ENCODE data around the gene SDHAF1. TPM values are rescaled to one million over a fixed set of nuclear protein-coding genes. Genes with fewer than 3 reads are reported as not detected.

SDHAF1 gene
- total RNA-seq, 1 donor from 2014 or later, result 21.9 TPM

DNA sequence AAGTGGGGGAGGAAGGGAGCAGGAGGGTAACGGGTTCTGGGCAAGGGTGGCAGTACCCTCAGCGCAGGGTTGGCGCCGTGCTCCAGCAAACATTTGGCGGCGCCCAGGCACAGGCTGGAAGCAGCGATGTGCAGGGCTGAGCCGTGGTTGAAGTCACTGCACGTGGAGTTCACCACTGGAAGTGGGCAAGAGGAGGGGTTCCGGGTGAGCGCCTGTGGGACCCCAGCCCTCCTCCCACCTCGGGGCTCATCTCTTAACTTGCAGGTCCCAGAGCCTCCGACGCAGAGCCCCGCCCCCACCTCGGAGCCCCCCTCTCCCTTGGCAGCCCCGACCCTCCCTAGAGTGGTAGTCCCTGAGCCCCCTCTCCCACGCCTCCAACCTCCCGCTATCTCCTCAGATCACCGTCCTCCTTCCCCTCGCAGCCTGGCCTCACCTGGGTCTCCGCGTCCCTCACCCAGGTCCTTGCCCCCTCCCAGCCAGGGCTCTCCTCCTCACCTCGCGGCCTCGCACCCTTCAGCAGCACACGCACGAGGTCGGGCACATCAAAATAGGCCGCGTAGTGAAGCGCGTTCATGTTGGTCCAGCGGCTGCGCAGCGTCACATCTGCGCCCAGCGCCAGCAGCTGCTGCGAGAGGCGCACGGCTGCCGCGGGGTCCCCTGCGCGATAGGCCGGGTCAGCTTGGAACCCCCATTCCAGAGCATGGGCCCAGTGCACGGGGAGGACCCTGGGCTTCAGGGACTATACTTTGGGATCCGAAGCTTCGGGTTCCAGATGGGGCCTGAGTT lies 31.3 kb downstream of the SDHAF1 start:
- no peaks in the 10 kb centered on the region for H3K4me1 Mint-ChIP-seq
- TF ChIP-seq, protein P1, sequence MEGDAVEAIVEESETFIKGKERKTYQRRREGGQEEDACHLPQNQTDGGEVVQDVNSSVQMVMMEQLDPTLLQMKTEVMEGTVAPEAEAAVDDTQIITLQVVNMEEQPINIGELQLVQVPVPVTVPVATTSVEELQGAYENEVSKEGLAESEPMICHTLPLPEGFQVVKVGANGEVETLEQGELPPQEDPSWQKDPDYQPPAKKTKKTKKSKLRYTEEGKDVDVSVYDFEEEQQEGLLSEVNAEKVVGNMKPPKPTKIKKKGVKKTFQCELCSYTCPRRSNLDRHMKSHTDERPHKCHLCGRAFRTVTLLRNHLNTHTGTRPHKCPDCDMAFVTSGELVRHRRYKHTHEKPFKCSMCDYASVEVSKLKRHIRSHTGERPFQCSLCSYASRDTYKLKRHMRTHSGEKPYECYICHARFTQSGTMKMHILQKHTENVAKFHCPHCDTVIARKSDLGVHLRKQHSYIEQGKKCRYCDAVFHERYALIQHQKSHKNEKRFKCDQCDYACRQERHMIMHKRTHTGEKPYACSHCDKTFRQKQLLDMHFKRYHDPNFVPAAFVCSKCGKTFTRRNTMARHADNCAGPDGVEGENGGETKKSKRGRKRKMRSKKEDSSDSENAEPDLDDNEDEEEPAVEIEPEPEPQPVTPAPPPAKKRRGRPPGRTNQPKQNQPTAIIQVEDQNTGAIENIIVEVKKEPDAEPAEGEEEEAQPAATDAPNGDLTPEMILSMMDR (IDR thresholded peaks at IDR 0.05), result no peak
- H3K36me3 Mint-ChIP-seq (ENCODE audit: low read depth), result peaks cover 13% of the 10 kb centered on the region
- no peak overlapping the region for H3K27ac Mint-ChIP-seq
- ChIA-PET CTCF (no interaction called here), POLR2A (no interaction called here)
- intact Hi-C loops (cut with micrococcal nuclease), result no loop called here
- H3K4me3 Mint-ChIP-seq, result no peak overlapping the region
- H3K27me3 Mint-ChIP-seq, result no peaks in the 10 kb centered on the region
- H3K9me3 Mint-ChIP-seq, result no peaks in the 10 kb centered on the region
- no peak for ATAC-seq (ENCODE audit: low read depth)
- DNase-seq, result no peak

DNA sequence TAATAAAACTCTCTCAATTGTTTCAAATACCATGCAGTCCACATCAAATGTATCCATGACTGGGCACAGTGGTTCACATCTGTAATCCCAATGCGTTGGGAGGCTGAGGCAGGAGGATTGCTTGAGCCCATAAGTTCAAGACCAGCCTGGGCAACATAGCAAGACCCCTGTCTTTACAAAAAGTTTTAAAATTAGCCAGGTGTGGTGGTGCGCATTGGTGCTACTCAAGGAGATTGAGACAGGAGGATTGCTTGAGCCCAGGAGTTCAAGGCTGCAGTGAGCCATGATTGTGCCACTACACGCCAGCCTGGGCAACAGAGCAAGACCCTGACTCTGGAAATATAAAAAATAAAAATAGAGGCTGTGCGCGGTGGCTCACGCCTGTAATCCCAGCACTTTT lies 32.7 kb downstream of the SDHAF1 start:
- POLR2A ChIA-PET, result no interaction called here
- Mint-ChIP-seq H3K27ac (no peak overlapping the region), H3K4me1 (peaks cover 6% of the 10 kb centered on the region), H3K27me3 (peaks cover 1% of the 10 kb centered on the region), H3K36me3 (ENCODE audit: low read depth) (peaks cover 11% of the 10 kb centered on the region), H3K4me3 (no peak overlapping the region), H3K9me3 (no peaks in the 10 kb centered on the region)
- TF ChIP-seq, protein P1 (IDR thresholded peaks at IDR 0.05), result no peak
- CTCF ChIA-PET, result no interaction called here
- no peak for DNase-seq
- intact Hi-C loops (cut with micrococcal nuclease), result no loop called here
- ATAC-seq (ENCODE audit: low read depth), result no peak

DNA sequence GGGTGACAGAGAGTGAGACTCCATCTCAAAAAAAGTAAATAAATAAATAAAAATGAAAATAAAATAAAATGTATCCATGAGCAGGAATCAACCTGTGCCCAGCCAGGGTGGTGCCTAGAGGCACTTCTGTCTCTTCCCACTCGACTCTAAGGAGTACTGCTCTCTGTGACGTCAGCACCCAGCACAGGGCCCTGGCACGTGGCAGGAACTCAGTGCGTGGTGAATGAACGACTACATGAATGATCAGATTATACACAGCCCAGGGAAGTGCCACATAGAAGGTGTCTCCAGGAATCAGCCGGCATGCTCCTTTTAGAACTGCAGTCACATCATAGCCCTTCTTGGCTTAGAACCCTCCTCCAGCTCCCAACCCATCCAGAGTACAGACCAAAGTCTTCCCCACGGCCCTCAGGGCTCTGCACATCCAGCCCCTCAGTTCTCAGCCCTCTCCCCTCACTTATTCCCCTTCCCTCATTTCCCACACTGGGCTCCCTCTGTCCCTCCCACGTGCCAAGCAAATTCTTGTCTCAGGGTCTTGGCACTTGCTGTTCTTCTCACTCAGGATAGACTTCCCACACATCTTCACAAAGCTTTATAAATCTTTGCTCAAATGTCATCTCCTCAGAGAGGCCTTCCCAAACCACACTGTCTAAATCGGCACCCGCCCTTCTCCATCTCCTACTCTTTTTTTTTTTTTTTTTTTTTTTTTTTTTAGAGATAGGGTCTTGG lies 33.5 kb downstream of the SDHAF1 start:
- ChIA-PET POLR2A (interaction anchor here (0.7 kb wide), 1 partner anchor 254 kb away, joined by 4 read pairs; no protein-coding TSS in a partner anchor), CTCF (no interaction called here)
- H3K27ac Mint-ChIP-seq, result no peak overlapping the region
- TF ChIP-seq, protein P1 (IDR thresholded peaks at IDR 0.05), result no peak
- intact Hi-C loops (cut with micrococcal nuclease), result no loop called here
- no peak overlapping the region for H3K4me3 Mint-ChIP-seq
- H3K27me3 Mint-ChIP-seq, result peaks cover 1% of the 10 kb centered on the region
- no peaks in the 10 kb centered on the region for H3K9me3 Mint-ChIP-seq
- DNase-seq (no peak), ATAC-seq (ENCODE audit: low read depth) (no peak)
- H3K4me1 Mint-ChIP-seq, result peaks cover 9% of the 10 kb centered on the region
- H3K36me3 Mint-ChIP-seq (ENCODE audit: low read depth), result peaks cover 6% of the 10 kb centered on the region

DNA sequence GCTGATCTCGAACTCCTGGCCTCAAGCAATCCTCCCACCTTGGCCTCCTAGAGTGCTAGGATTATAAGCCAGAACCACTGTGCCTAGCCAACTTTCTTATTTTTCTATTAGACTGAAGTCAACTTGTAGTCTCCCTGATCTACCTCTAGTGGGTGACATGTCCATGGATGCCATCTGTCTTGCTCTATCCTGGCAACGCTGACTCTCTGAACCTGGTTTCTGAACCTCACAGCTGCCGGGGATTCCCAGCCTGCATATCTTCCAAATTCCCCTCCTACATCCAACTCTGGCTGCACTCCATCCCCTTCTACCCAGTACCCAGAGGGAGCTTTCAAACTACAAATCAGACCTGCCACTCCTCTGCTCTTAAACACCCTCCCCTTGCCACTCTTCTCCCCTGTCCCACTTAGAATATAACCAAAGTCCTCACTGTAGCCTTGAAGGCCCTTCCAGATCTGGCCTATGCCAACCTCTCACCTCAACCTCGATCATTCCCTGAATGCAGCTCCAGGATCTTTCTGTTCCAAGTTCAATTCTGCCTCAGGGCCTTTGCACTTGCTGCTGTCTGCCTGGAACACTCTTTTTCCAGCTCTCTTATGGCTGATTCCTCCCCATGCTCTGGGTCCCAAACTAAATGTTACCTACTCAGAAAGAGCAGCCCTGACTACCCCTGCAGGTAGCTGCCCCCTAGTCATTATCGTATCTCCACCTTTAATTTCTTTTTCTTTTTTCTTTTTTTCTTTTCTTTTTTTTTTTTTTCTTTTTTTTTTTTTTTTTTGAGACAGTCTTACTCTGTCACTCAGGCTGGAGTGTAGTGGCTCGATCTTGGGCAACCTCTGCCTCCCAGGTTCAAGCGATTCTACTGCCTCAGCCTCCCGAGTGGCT lies 35.5 kb downstream of the SDHAF1 start:
- Mint-ChIP-seq H3K9me3 (no peaks in the 10 kb centered on the region), H3K4me1 (peaks cover 9% of the 10 kb centered on the region), H3K27ac (no peak overlapping the region), H3K4me3 (no peak overlapping the region), H3K27me3 (peaks cover 1% of the 10 kb centered on the region), H3K36me3 (ENCODE audit: low read depth) (peaks cover 8% of the 10 kb centered on the region)
- CTCF ChIA-PET, result no interaction called here
- POLR2A ChIA-PET, result interaction anchor here (0.7 kb wide), 1 partner anchor 90 kb away, joined by 9 read pairs; no protein-coding TSS in a partner anchor
- TF ChIP-seq, protein P1 (IDR thresholded peaks at IDR 0.05), result no peak
- no peak for ATAC-seq (ENCODE audit: low read depth)
- DNase-seq, result no peak
- intact Hi-C loops (cut with micrococcal nuclease), result no loop called here
